ENCODE results near the gene MAGI3. TPM values are rescaled to one million over a fixed set of nuclear protein-coding genes. Genes with fewer than 3 reads are reported as not detected.

Gene MAGI3
- total and polyA plus RNA-seq, 7 donors = 0.76 to 7.1 (median 2.9) TPM

GRCh38 chr1:113536182-113536780 is 146.0 kb downstream of the MAGI3 start:
- WGBS, 3 donors = 51 to 66% (median 58%) methylated on average over 1 of the region's 1 CpG

DNA sequence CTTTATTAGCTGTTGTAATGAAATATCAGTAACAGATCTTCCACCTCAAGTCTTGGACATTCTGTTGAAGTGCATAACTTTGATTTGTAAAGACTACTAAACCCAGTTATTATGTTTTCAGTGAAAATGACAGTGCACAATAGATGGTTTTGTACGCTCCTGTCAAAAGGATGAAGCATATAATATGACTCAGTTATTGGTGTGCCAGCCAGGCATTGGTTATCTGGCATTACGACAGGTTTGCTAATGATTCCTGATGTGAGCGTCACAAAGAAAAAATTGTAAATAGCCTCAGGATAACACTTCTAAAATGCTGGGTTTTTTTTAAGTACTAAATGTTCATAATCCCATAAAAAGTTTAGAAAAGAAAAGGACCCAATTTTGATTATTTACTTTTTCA is 147.9 kb downstream of the MAGI3 start:
- DNase-seq (no peak), ATAC-seq (no peak)
- no peaks in the 10 kb centered on the region for H3K36me3 ChIP-seq (ENCODE audit: insufficient read depth in 1 of 2, low read depth in 1 of 2)
- 34 to 57% (median 48%) methylated on average over 3 of the region's 3 CpGs for WGBS, 3 donors
- H3K27me3 ChIP-seq (ENCODE audit: insufficient read depth in 3 of 3, low read length in 2 of 3) = no peaks in the 10 kb centered on the region
- TF ChIP-seq CTCF (IDR thresholded peaks at IDR 0.05) = no peak
- no peak overlapping the region for H3K27ac ChIP-seq
- H3K4me1 ChIP-seq = no peaks in the 10 kb centered on the region
- no peak overlapping the region for H3K4me3 ChIP-seq
- H3K9me3 ChIP-seq = no peaks in the 10 kb centered on the region
- intact Hi-C loops (cut with DNase I) = no loop called here

More at GRCh38 chr1:113536182-113536780, 146.0 kb downstream of the MAGI3 start:
- ATAC-seq = no peak
- H3K4me1 ChIP-seq = no peaks in the 10 kb centered on the region
- TF ChIP-seq CTCF (IDR thresholded peaks at IDR 0.05) = no peak
- H3K36me3 ChIP-seq (ENCODE audit: insufficient read depth in 1 of 2, low read depth in 1 of 2) = no peaks in the 10 kb centered on the region
- no peaks in the 10 kb centered on the region for H3K27me3 ChIP-seq (ENCODE audit: insufficient read depth in 3 of 3, low read length in 2 of 3)
- intact Hi-C loops (cut with DNase I) = no loop called here
- H3K9me3 ChIP-seq = no peaks in the 10 kb centered on the region
- no peak overlapping the region for H3K4me3 ChIP-seq
- H3K27ac ChIP-seq = no peak overlapping the region
- no peak for DNase-seq

- TF ChIP-seq CTCF (IDR thresholded peaks at IDR 0.05) = no peak
- ATAC-seq (no peak), DNase-seq (no peak)
Observed at GRCh38 chr1:113540335-113540734, 150.0 kb downstream of the MAGI3 start.

GRCh38 chr1:113541106-113541505 is 150.8 kb downstream of the MAGI3 start:
- no peak for ATAC-seq

More at GRCh38 chr1:113540335-113540734, 150.0 kb downstream of the MAGI3 start:
- Histone ChIP-seq H3K27me3 (ENCODE audit: insufficient read depth in 3 of 3, low read length in 2 of 3) (no peaks in the 10 kb centered on the region), H3K9me3 (no peaks in the 10 kb centered on the region), H3K27ac (no peak overlapping the region), H3K4me1 (no peaks in the 10 kb centered on the region), H3K36me3 (ENCODE audit: insufficient read depth in 1 of 2, low read depth in 1 of 2) (no peaks in the 10 kb centered on the region), H3K4me3 (no peak overlapping the region)
- intact Hi-C loops (cut with DNase I) = no loop called here
- 90 to 98% (median 94%) methylated on average over 3 of the region's 3 CpGs for WGBS, 3 donors

More at GRCh38 chr1:113541106-113541505, 150.8 kb downstream of the MAGI3 start:
- DNase-seq = no peak
- no peak overlapping the region for H3K4me3 ChIP-seq
- 92 to 94% (median 93%) methylated on average over 2 of the region's 2 CpGs for WGBS, 3 donors
- no peaks in the 10 kb centered on the region for H3K27me3 ChIP-seq (ENCODE audit: insufficient read depth in 3 of 3, low read length in 2 of 3)
- H3K9me3 ChIP-seq = no peaks in the 10 kb centered on the region
- no peaks in the 10 kb centered on the region for H3K36me3 ChIP-seq (ENCODE audit: insufficient read depth in 1 of 2, low read depth in 1 of 2)
- intact Hi-C loops (cut with DNase I) = no loop called here
- no peak overlapping the region for H3K27ac ChIP-seq
- no peak for TF ChIP-seq CTCF (IDR thresholded peaks at IDR 0.05)
- H3K4me1 ChIP-seq = no peaks in the 10 kb centered on the region
